Testis (tissue), 3 donors: ENCODE data around the gene TTC23L. TPM values are rescaled to one million over a fixed set of nuclear protein-coding genes. Genes with fewer than 3 reads are reported as not detected.

Source experiments
- DNase-seq: peaks from one replicate; pipeline ENCODE4 v3.0.0-alpha.2; 2019
- H3K27ac ChIP-seq, 2 donors: fragments of 200-600 bp; sonication (generic); one replicate each; pipeline ENCODE4 v1.5.1; 2019
- H3K27me3 ChIP-seq: fragments of 200-600 bp; sonication (generic); one replicate; pipeline ENCODE4 v1.5.1; 2019
- H3K36me3 ChIP-seq: fragments of 200-600 bp; sonication (generic); one replicate; pipeline ENCODE4 v1.5.1; 2017; ENCODE audit warnings: low read depth; ENCODE audit errors: missing control alignments
- H3K4me1 ChIP-seq: fragments of 200-600 bp; sonication (generic); one replicate; pipeline ENCODE4 v1.5.1; 2019
- H3K4me3 ChIP-seq, 2 donors: fragments of 200-600 bp; sonication (generic); one replicate each; pipeline ENCODE4 v1.5.1; 2017 to 2019
- H3K9me3 ChIP-seq: fragments of 200-600 bp; sonication (generic); one replicate; pipeline ENCODE4 v1.5.1; 2017
- CTCF ChIP-seq, 3 experiments: fragments of 450-650 bp in 2 of 3; fragments of 200-600 bp in 1 of 3; sonication (generic) in 1 of 3; IDR thresholded peaks; one replicate each; pipeline ENCODE4 v1.5.1; 2016 to 2019; ENCODE audit warnings: antibody characterized with exemption in 3 of 3, mild to moderate bottlenecking in 2 of 3, moderate library complexity in 1 of 3
- POLR2A ChIP-seq: fragments of 450-650 bp; IDR thresholded peaks from one replicate; pipeline ENCODE4 v1.6.1; 2017; ENCODE audit warnings: antibody characterized with exemption, mild to moderate bottlenecking, moderate library complexity
- WGBS, 2 donors: methylation state at CpG; one replicate each; pipeline ENCODE4 v1.1.5; 2018; 5-methylcytosine and 5-hydroxymethylcytosine counted together
- intact Hi-C: fragments of 100-400 bp; cut with DNase I; formaldehyde crosslinking; loops from one replicate; pipeline ENCODE4 v1.15.1; 2023; ENCODE audit warnings: low total_unique reads
- polyA plus RNA-seq: library from polyadenylated mRNA; stranded (reverse); fragments of 350-450 nt; fragmentation: Illumina TruSeq; extraction: RNeasy Lipid Tissue Mini Kit (QIAGEN cat#74804); gene quantifications from one replicate; pipeline ENCODE4 v1.2.3, GENCODE V29; 2014; ENCODE audit warnings: low read depth, low replicate concordance; ENCODE audit not compliant: insufficient read depth
- total RNA-seq, 2 donors: library from RNA; depleted of rRNA; stranded (reverse); fragments of >200 nt; gene quantifications; one replicate each; pipeline ENCODE4 v1.2.3, GENCODE V29; 2016

TTC23L gene
- total and polyA plus RNA-seq, 3 donors from 2014 or later: 16.9 to 60.6 (median 28.2) TPM

DNA sequence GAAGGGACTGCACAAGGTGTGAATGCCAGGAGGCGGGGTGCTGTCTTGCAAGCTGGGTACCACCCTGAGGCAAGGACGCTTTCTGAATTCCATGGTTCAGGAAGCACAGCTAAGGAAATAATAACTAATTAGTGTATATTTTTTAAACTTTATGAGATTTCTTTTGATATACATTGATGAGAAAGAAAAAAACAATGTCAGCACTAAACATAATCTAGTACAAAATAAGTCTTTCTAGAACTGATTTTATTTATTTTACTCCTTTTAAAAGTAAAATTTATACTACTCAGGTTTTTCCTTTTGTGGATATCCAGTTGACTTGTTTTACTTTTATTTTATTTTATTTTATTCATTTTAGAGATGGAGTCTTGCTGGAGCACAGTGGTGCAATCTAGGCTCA lies 94.0 kb downstream of the TTC23L start:
- intact Hi-C loops: no loop called here
- Histone ChIP-seq H3K4me1 (peaks cover 15% of the 10 kb centered on the region), H3K36me3 (no peaks in the 10 kb centered on the region), H3K27me3 (no peaks in the 10 kb centered on the region), H3K27ac (no peak overlapping the region), H3K4me3 (no peak overlapping the region), H3K9me3 (no peaks in the 10 kb centered on the region)
- no peak for TF ChIP-seq POLR2A
- TF ChIP-seq CTCF (IDR thresholded peaks at IDR 0.05): no peak
- no peak for DNase-seq
- 92 to 98% methylated on average over 2 of the region's 2 CpGs for WGBS, 2 donors

GRCh38 chr5:34941936-34942335 lies 103.0 kb downstream of the TTC23L start:
- 82 to 88% methylated on average over 3 of the region's 3 CpGs for WGBS, 2 donors
- Histone ChIP-seq H3K27ac (no peak overlapping the region), H3K4me1 (no peaks in the 10 kb centered on the region), H3K4me3 (no peak overlapping the region), H3K27me3 (no peaks in the 10 kb centered on the region), H3K9me3 (no peaks in the 10 kb centered on the region), H3K36me3 (no peaks in the 10 kb centered on the region)
- intact Hi-C loops: no loop called here
- no peak for DNase-seq
- TF ChIP-seq CTCF (IDR thresholded peaks at IDR 0.05) (no peak), POLR2A (no peak)

DNA sequence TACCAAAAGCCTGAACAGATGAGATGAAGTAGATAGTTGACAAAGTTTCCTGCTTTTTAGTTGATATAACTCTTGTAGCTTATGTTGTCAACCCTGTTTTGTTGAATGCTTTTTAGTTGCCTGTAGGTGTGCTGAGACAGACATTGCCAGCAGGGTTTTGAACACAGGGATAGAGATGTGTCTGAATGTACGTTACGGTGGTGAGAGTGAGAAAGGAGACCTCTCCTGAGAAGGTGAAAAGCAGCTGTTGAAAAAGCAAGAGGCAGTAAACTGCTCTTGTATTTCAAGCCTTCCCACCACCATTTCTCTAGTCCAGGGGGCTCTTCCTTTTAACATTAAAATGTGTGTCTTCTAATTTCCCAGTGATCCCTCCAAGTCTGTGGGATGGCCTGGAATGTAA lies 105.1 kb downstream of the TTC23L start:
- Histone ChIP-seq H3K36me3 (no peaks in the 10 kb centered on the region), H3K27ac (no peak overlapping the region), H3K4me1 (no peaks in the 10 kb centered on the region), H3K4me3 (no peak overlapping the region), H3K9me3 (no peaks in the 10 kb centered on the region), H3K27me3 (no peaks in the 10 kb centered on the region)
- intact Hi-C loops: no loop called here
- WGBS, 2 donors: 97% methylated on average over 2 of the region's 2 CpGs
- no peak for DNase-seq
- TF ChIP-seq CTCF (IDR thresholded peaks at IDR 0.05) (no peak), POLR2A (no peak)

DNA sequence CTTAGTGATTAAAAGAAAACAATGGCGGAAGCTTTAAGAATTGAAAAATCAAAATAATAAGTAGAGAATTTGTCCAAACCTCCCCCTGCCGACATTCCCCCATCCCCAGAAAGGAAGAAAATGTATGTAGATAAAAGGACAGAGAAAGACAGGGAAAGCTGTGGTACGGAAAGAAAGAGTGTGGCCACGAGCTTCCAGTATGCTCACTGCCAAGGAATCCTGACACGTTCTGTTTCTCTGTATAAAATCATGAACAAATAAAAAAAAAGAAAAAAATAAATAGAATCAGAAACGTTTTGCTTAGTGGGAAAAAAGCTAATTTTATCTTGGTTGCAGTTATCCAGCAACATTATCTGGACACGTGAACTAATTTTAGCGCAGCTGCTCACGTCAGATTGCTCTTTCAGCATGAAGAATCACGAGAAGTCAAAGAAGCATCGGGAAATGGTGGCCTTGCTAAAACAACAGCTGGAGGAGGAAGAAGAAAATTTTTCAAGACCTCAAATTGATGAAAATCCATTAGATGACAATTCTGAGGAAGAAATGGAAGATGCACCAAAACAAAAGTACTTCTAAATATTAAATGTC lies 105.6 kb downstream of the TTC23L start:
- H3K27me3 ChIP-seq: no peaks in the 10 kb centered on the region
- no peaks in the 10 kb centered on the region for H3K4me1 ChIP-seq
- no peaks in the 10 kb centered on the region for H3K9me3 ChIP-seq
- DNase-seq: no peak
- 83 to 88% methylated on average over 11 of the region's 11 CpGs for WGBS, 2 donors
- H3K27ac ChIP-seq: no peak overlapping the region
- intact Hi-C loops: no loop called here
- H3K4me3 ChIP-seq: no peak overlapping the region
- TF ChIP-seq POLR2A (no peak), CTCF (IDR thresholded peaks at IDR 0.05) (no peak)
- no peaks in the 10 kb centered on the region for H3K36me3 ChIP-seq

Other genes with a start within 250 kb of the TTC23L start
- gene RAI14, start 182.8 kb upstream of the TTC23L start, total RNA-seq: 10 to 100 TPM; 34.3 to 54.6 TPM
- 49.6 TPM for gene RAI14, start 182.8 kb upstream of the TTC23L start, polyA plus RNA-seq
- gene RAD1, start 76.3 kb downstream of the TTC23L start, total RNA-seq: 10 to 100 TPM; 45.5 to 45.7 TPM
- 41.4 TPM for gene RAD1, start 76.3 kb downstream of the TTC23L start, polyA plus RNA-seq
- gene BRIX1, start 76.5 kb downstream of the TTC23L start, total RNA-seq: 10 to 100 TPM; 23.2 to 25.0 TPM
- gene BRIX1, start 76.5 kb downstream of the TTC23L start, polyA plus RNA-seq: 18.4 TPM
- 10 to 100 TPM; 58.3 to 75.4 TPM for gene DNAJC21, start 90.4 kb downstream of the TTC23L start, total RNA-seq
- gene DNAJC21, start 90.4 kb downstream of the TTC23L start, polyA plus RNA-seq: 63.0 TPM
- not detected for gene AGXT2, start 208.8 kb downstream of the TTC23L start, total RNA-seq
- gene AGXT2, start 208.8 kb downstream of the TTC23L start, polyA plus RNA-seq: 0.25 TPM